ENCODE measurements around the gene DMD. TPM values are rescaled to one million over a fixed set of nuclear protein-coding genes. Genes with fewer than 3 reads are reported as not detected.

The DMD gene
- total and polyA plus RNA-seq, 2 of the 13 experiments (the other 11 are each of a cell fraction or from before 2014, with no cell fraction given) = 17.6 to 25.9 TPM

GRCh38 chrX:33204889-33205288 is 6.5 kb downstream of the DMD start (continued):
- TF ChIP-seq NFIB (CRISPR knock-in tag; IDR thresholded peaks at IDR 0.05; ENCODE audit: borderline replicate concordance) = no peak
- no peak for TF ChIP-seq ADNP (CRISPR knock-in tag; IDR thresholded peaks at IDR 0.05)
- TF ChIP-seq GTF3A (CRISPR knock-in tag; conservative IDR thresholded peaks at IDR 0.05) = no peak
- no peak for TF ChIP-seq HMG20B (CRISPR knock-in tag; conservative IDR thresholded peaks at IDR 0.05)
- no peak for TF ChIP-seq GTF2F1 (IDR thresholded peaks at IDR 0.05; ENCODE audit: low read length)
- no peak for TF ChIP-seq CTCF (CRISPR knock-in tag; IDR thresholded peaks at IDR 0.05)
- no peak for TF ChIP-seq POGK (CRISPR knock-in tag; conservative IDR thresholded peaks at IDR 0.05)
- TF ChIP-seq REL (CRISPR knock-in tag; conservative IDR thresholded peaks at IDR 0.05) = no peak
- no peak for TF ChIP-seq SMAD3 (CRISPR knock-in tag; IDR thresholded peaks at IDR 0.05)

GRCh38 chrX:33198561-33199279 is 12.6 kb downstream of the DMD start:
- POLR2A ChIA-PET = no interaction called here
- Histone ChIP-seq H4K20me1 (ENCODE audit: insufficient read depth, low read length) (no peaks in the 10 kb centered on the region), H3K4me2 (ENCODE audit: low read depth, low read length) (no peak overlapping the region), H3K79me2 (ENCODE audit: insufficient read depth, low read length) (no peaks in the 10 kb centered on the region), H3K27ac (ENCODE audit: extremely low read length, insufficient read depth, low read length) (no peak overlapping the region), H2AFZ (ENCODE audit: low read length) (no peak overlapping the region), H3K9me3 (ENCODE audit: low read length) (no peaks in the 10 kb centered on the region), H3K27me3 (ENCODE audit: control insufficient read depth in 1 of 2, insufficient read depth in 2 of 2, low read length in 2 of 2) (no peaks in the 10 kb centered on the region), H3K36me3 (replicated peaks in 1 of 2; ENCODE audit: control insufficient read depth in 1 of 2, insufficient read depth in 2 of 2, low read length in 2 of 2) (no peaks in the 10 kb centered on the region), H3K4me3 (replicated peaks in 1 of 3; ENCODE audit: insufficient read depth in 1 of 3, low read depth in 2 of 3, low read length in 3 of 3) (no peak overlapping the region), H3K9ac (ENCODE audit: insufficient read depth, low read depth, low read length) (no peak overlapping the region), H3K4me1 (ENCODE audit: insufficient read depth, low read length) (no peaks in the 10 kb centered on the region)
- CTCF ChIA-PET (ENCODE audit: low intra/inter-chr PET ratio, low total read pairs) = no interaction called here
- WGBS (ENCODE audit: low lambda C conversion rate) = 2% methylated on average over 8 of the region's 8 CpGs
- DNase-seq (ENCODE audit: low spot score) (no peak), FAIRE-seq (no peak), ATAC-seq (no peak)
- BruUV-seq (replicated peaks) = no TSS peak
- no peak for TF ChIP-seq GPN1 (CRISPR knock-in tag; IDR thresholded peaks at IDR 0.05; ENCODE audit: borderline replicate concordance)
- no peak for TF ChIP-seq ZNF572 (CRISPR knock-in tag; IDR thresholded peaks at IDR 0.05)
- TF ChIP-seq FOXM1 (CRISPR knock-in tag; IDR thresholded peaks at IDR 0.05) = no peak
- no peak for TF ChIP-seq NR1H2 (CRISPR knock-in tag; IDR thresholded peaks at IDR 0.05; ENCODE audit: borderline replicate concordance, low read depth)
- no peak for TF ChIP-seq NPAS2 (CRISPR knock-in tag; IDR thresholded peaks at IDR 0.05; ENCODE audit: borderline replicate concordance)
- no peak for TF ChIP-seq FOXP1 (IDR thresholded peaks at IDR 0.05)
- TF ChIP-seq FOXP1 (CRISPR knock-in tag; IDR thresholded peaks at IDR 0.05) = no peak
- TF ChIP-seq ZNF101 (CRISPR knock-in tag; IDR thresholded peaks at IDR 0.05; ENCODE audit: borderline replicate concordance, low read depth) = no peak
- in situ Hi-C loops (cut with HindIII; ENCODE audit: extremely low pct_ligation_motif_present, low pct_unique_long_range_greater_than_20kb) = no loop called here
- intact Hi-C loops (cut with micrococcal nuclease; ENCODE audit: unreplicated experiment) = no loop called here

Data from HepG2 (cell line).